22Rv1 (cell line): Measurements from ENCODE around the gene EML4.

Source experiments
- H3K27ac ChIP-seq: fragments of 450-650 bp; 2 replicates; pipeline ENCODE4 v1.5.1; 2017
- CTCF ChIP-seq: fragments of 450-650 bp; IDR thresholded peaks from 2 replicates; pipeline ENCODE4 v1.5.1; 2017; ENCODE audit warnings: mild to moderate bottlenecking
- ZFX ChIP-seq: fragments of 450-650 bp; IDR thresholded peaks from 2 replicates; pipeline ENCODE4 v1.6.1; 2017; ENCODE audit warnings: antibody characterized with exemption, borderline replicate concordance

The EML4 gene

GRCh38 chr2:42182654-42183308 lies 13.6 kb downstream of the EML4 start:
- TF ChIP-seq ZFX (no peak), CTCF (no peak)
- no peak overlapping the region for H3K27ac ChIP-seq

GRCh38 chr2:42183775-42184174 lies 14.6 kb downstream of the EML4 start:
- no peak overlapping the region for H3K27ac ChIP-seq
- TF ChIP-seq ZFX (no peak), CTCF (no peak)

- no peak overlapping the region for H3K27ac ChIP-seq
- TF ChIP-seq ZFX: no peak
- no peak for TF ChIP-seq CTCF
Measured at GRCh38 chr2:42184346-42184745, 15.2 kb downstream of the EML4 start.

GRCh38 chr2:42185220-42185921 lies 16.2 kb downstream of the EML4 start:
- TF ChIP-seq ZFX (no peak), CTCF (no peak)
- no peak overlapping the region for H3K27ac ChIP-seq

- H3K27ac ChIP-seq: no peak overlapping the region
- TF ChIP-seq CTCF: no peak
- TF ChIP-seq ZFX: no peak
Measured at GRCh38 chr2:42186366-42186765, 17.2 kb downstream of the EML4 start.

GRCh38 chr2:42186945-42187632 lies 17.9 kb downstream of the EML4 start:
- H3K27ac ChIP-seq: no peak overlapping the region
- TF ChIP-seq ZFX (no peak), CTCF (no peak)

- no peak for TF ChIP-seq CTCF
- no peak for TF ChIP-seq ZFX
- no peak overlapping the region for H3K27ac ChIP-seq
Measured at GRCh38 chr2:42187886-42188285, 18.7 kb downstream of the EML4 start.
